ENCODE results near the gene SRR.

The SRR gene

GRCh38 chr17:2373179-2373578 lies 69.4 kb downstream of the SRR start:
- DNase-seq, result no peak
